ENCODE results near the gene MED12. TPM values are rescaled to one million over a fixed set of nuclear protein-coding genes. Genes with fewer than 3 reads are reported as not detected.

The MED12 gene
- total and polyA plus RNA-seq, 2 donors from 2014 or later, result 5.2 to 42.7 TPM

GRCh38 chrX:71117358-71117757, 1.0 kb upstream of the MED12 start:
- TF ChIP-seq CTCF (IDR thresholded peaks at IDR 0.05; ENCODE audit: borderline replicate concordance, extremely low read depth, insufficient read depth), result no peak
- FAIRE-seq, result no peak
- peaks cover 0 to 11% (median 4%) of the 10 kb centered on the region in 3 donors for H3K36me3 ChIP-seq (ENCODE audit: control insufficient read depth in 2 of 3, insufficient read depth in 3 of 3, low read length in 3 of 3)
- intact Hi-C loops (cut with DNase I), result no loop called here
- no peak overlapping the region for H3K9ac ChIP-seq (ENCODE audit: low read length in 3 of 3)
- no peak overlapping the region for H3K27ac ChIP-seq (ENCODE audit: low read depth in 2 of 2, low read length in 2 of 2)
- no peaks in the 10 kb centered on the region for H3K27me3 ChIP-seq (ENCODE audit: control insufficient read depth, insufficient read depth, low read length)
- H3K9me3 ChIP-seq (ENCODE audit: control insufficient read depth in 2 of 3, insufficient read depth in 1 of 3, low read length in 3 of 3), result no peaks in the 10 kb centered on the region
- H3K4me3 ChIP-seq (ENCODE audit: low read length in 3 of 3), result peak overlapping the region in 1 of 3 donors; percentile 71
- peaks cover 0 to 8% (median 0%) of the 10 kb centered on the region in 3 donors for H3K4me1 ChIP-seq (ENCODE audit: control insufficient read depth in 2 of 3, insufficient read depth in 2 of 3, low read depth in 1 of 3, low read length in 3 of 3)
- DNase-seq, result no peak

- H3K4me1 ChIP-seq (ENCODE audit: control insufficient read depth in 2 of 3, insufficient read depth in 2 of 3, low read depth in 1 of 3, low read length in 3 of 3), result peaks cover 0 to 8% (median 0%) of the 10 kb centered on the region in 3 donors
- H3K27ac ChIP-seq (ENCODE audit: low read depth in 2 of 2, low read length in 2 of 2), result peak overlapping the region; percentile 57 to 75
- H3K9me3 ChIP-seq (ENCODE audit: control insufficient read depth in 2 of 3, insufficient read depth in 1 of 3, low read length in 3 of 3), result no peaks in the 10 kb centered on the region
- H3K27me3 ChIP-seq (ENCODE audit: control insufficient read depth, insufficient read depth, low read length), result no peaks in the 10 kb centered on the region
- peaks cover 0 to 18% (median 18%) of the 10 kb centered on the region in 3 donors for H3K36me3 ChIP-seq (ENCODE audit: control insufficient read depth in 2 of 3, insufficient read depth in 3 of 3, low read length in 3 of 3)
- H3K9ac ChIP-seq (ENCODE audit: low read length in 3 of 3), result peak overlapping the region; percentile 55 to 75 (median 55)
- intact Hi-C loops (cut with DNase I), result no loop called here
- DNase-seq, result peak in 2 of 5 donors; percentile 17 to 21
- FAIRE-seq, result no peak
- peak overlapping the region; percentile 71 to 82 (median 74) for H3K4me3 ChIP-seq (ENCODE audit: low read length in 3 of 3)
- no peak for TF ChIP-seq CTCF (IDR thresholded peaks at IDR 0.05; ENCODE audit: borderline replicate concordance, extremely low read depth, insufficient read depth)
These were observed 664 bp downstream of the MED12 start for GRCh38 chrX:71118985-71119535.

GRCh38 chrX:71128166-71128833, 9.9 kb downstream of the MED12 start:
- intact Hi-C loops (cut with DNase I), result no loop called here

More at GRCh38 chrX:71128166-71128833, 9.9 kb downstream of the MED12 start:
- DNase-seq (no peak), FAIRE-seq (no peak)
- H3K4me3 ChIP-seq (ENCODE audit: low read length in 3 of 3), result no peak overlapping the region
- no peaks in the 10 kb centered on the region for H3K27me3 ChIP-seq (ENCODE audit: control insufficient read depth, insufficient read depth, low read length)
- H3K9me3 ChIP-seq (ENCODE audit: control insufficient read depth in 2 of 3, insufficient read depth in 1 of 3, low read length in 3 of 3), result no peaks in the 10 kb centered on the region
- peaks cover 9 to 45% (median 28%) of the 10 kb centered on the region in 3 donors for H3K36me3 ChIP-seq (ENCODE audit: control insufficient read depth in 2 of 3, insufficient read depth in 3 of 3, low read length in 3 of 3)
- H3K4me1 ChIP-seq (ENCODE audit: control insufficient read depth in 2 of 3, insufficient read depth in 2 of 3, low read depth in 1 of 3, low read length in 3 of 3), result no peaks in the 10 kb centered on the region
- no peak for TF ChIP-seq CTCF (IDR thresholded peaks at IDR 0.05; ENCODE audit: borderline replicate concordance, extremely low read depth, insufficient read depth)
- H3K9ac ChIP-seq (ENCODE audit: low read length in 3 of 3), result no peak overlapping the region
- H3K27ac ChIP-seq (ENCODE audit: low read depth in 2 of 2, low read length in 2 of 2), result no peak overlapping the region

Data from kidney (tissue), 14 donors.